AG08396 (cell line): ENCODE measurements around the gene PROM2.
A peak's percentile ranks its signal among the peaks of the same experiment; 100 is the strongest.

ENCODE experiments used
- DNase-seq: peaks from one replicate; pipeline ENCODE4 v3.0.0; 2012; ENCODE audit warnings: low spot score, mixed read lengths

PROM2 gene

DNA sequence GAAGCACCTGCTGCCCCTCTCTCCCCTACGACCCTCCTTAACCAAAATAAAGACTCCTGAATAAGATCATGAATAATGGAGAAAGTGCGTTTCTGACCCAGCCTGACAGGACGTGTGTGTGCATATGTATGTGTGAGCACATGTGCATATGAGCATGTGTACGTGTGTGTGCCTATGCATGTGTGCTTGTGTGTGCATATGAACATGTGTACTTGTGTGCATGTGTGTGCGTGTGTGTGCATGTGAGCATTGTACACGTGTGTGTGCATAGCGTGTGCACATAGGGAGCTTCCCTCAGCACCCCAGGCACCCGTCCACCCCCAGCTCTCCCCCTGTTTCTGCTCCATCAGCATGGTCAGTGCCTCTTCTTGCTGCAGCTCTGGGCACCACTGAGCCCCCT lies 33.6 kb downstream of the PROM2 start:
- no peak for DNase-seq

DNA sequence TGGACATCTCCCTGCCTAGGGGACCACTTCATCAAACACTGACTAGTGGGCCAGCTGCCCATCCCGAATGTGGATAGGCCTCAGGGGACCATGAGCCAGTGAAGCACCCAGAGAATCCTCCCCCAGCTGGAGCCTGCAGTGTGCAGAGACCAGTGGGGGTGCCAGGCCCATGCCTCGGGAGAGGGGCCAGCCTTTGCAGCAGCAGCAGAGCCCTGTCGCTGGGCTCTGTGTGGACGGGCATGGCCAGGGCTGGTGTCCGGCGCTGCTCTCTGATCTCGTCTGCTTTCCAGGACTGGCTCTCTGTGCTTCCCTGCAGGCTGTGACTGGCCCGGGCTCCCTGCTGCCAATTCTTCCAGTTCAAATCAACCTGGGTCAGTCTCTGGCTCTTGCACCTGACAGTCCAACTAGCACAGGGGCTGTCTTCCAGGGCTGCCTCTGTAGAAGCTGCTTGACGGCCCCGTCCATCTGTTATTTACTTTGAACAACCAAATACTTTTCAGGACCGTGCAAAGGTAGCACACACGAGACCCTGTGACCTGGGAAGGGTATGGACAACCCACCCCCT lies 34.3 kb downstream of the PROM2 start:
- DNase-seq = no peak

DNA sequence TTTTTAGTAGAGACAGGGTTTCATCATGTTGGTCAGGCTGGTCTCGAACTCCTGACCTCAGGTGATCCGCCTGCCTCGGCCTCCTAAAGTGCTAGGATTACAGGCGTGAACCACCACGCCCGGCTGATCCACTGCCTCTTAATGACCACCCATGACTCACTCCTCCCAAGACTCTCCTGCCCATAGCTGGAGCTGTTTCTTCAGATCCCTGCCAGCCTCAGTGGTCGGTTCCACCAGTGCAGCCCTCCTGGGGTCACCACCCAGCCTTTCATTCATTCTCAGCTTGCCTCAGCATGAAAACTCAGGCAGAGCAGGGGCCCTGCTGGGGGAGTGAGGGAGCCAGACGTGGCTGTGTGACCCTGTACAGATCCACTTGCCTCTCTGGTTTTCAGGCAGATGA lies 35.4 kb downstream of the PROM2 start:
- DNase-seq = no peak

DNA sequence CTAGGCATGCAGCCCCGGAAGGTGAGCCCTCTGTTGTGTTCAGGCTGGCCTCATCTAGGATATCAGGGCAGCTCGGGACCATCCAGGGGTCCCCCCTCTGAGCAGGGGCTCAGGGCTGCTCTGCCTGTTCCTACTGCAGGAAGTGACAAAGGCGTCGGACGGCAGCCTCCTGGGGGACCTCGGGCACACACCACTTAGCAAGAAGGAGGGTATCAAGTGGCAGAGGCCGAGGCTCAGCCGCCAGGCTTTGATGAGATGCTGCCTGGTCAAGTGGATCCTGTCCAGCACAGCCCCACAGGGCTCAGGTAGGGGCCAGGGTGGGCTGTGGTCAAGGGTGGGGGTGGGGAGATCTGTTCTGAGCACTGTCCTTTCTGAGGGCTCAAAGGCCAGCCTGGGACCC lies 36.0 kb downstream of the PROM2 start:
- no peak for DNase-seq

DNA sequence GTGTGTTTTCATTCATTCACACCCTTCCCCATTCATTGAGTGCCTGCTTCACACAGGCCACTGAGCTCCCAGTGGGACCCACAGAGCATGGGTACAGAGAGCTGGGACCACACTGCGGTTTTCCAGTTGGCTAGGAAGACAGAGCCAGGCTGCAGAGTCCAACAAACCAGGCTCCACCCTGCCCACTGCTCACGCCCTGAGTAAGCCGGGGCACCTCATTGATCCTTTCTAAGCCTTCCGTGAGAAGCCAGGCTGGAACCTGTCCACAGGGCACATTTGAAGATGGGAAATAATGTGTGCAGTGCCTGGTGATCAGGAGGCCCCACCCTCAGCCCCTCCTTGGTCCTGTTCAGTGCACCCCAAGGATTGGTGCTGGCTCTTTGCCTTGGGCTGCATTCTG lies 36.4 kb downstream of the PROM2 start:
- DNase-seq = no peak

DNA sequence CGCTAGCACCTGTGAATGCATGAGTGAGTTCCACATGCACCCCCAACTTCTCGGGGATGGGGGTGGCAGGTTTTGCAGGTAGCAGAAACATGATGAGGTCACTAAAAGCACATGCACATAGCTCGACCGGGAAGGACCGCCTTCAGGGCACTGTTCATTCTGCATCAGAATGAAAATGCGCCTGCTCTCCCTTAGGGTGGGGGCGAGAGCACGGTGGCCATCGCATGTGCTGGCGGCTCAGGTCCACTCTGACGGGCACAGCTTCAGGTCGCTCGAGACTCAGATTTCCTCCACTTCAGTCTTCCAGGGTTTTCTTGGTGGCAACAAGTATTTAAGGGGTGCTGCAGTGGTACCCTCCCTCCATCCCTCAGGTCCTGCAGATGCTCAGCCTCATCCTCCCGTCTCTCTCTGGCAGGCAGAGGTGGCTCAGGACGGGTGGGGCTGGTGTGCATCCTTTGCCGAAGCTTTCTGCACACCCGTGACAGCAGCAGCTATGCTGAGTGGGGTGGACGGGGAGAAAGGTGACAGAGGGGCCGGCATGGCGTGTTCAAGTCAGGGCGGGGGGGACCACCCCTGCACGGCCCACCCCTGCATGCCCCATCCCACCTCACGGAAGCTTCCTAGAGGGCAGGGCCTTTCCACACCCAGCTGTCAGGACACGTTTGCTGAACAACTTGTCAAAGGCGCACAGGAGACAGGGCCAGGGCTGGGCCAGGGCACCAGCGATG lies 37.7 kb downstream of the PROM2 start:
- DNase-seq = no peak

DNA sequence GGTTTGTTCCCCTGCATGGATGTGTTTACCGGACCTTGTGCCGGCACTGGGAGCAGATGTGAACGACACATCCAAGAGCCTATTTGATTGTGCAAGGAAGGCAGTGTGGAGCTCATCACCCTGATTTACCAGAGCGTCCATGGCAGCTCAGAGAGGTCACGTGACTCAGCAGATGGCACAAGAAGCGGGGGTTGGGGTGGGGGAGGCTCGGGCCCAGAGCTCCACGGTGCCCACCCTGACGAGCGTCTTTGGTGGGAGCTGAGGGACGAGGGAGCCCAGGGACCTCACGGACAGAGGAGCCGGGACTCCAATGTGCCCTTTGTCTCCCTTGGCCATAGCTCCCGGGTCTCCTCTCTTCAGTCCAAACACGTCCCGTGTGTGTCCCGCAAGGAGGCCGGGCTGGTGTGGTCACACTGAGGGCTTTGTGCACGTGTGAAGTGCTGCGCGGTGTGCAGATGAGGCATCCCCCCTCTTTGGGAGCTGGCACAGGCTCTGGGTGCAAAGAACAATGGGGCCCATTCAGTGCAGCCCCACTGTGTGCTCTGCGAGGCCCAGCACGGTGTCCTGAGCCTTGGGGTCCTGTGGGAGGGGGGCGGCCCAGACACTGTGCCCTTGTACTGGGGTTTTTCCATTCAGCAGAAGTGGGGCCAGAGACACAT lies 38.4 kb downstream of the PROM2 start:
- no peak for DNase-seq

DNA sequence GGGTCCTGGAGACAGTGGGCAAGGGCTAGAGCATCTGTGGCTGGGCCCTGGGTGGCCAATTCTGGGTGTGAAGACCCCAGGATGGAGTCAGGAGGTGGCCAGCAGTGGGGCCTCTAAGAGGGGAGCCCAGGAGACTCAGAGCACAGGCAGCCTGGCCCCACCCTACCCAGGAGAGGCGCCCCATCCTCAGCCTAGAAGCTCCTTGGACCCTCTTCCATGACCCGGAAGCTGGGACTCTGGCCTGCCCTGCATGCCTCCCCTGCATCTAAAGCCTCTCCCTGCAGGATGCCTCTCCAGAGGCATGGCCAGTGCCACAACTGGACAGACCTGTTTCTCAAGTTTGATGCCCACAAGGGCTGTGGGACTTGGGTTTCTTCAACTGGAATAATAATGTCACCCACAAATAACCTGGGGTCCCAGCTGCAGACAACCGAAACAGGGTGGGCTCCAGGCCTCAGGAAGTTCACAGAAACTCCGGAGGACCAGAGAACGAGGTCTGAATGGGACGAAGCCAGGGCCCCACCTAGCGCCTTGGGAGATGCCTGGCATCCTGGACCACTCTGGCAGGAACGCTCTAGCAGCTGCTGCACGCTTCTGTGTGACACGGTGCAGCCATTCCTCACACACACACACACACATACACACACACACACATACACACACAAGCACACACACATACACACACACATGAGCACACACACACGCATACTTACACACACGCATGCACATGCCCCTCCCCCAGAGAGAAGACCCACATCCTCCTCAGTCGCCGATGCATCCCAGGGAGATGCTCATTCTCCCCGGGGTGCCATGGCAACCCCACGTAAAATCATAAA lies 39.3 kb downstream of the PROM2 start:
- no peak for DNase-seq

DNA sequence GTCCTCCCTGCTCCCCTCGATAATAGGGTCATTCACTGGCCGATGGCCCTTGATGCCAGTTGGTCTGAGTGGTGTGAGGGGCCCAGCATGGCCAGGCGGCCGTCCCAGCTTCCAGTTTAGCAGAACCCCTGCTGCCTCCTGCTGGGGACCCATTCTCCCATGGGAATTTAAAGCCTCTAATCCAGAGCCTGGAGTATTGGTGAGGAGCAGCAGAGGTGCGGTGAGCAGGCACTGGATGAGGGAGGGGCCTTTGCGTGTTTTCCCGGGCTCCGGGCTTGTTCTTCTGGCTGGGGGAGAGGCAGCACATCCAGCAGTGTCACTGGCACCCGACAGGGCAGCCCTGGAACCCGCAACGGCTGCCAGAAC lies 40.3 kb downstream of the PROM2 start:
- DNase-seq = no peak

DNA sequence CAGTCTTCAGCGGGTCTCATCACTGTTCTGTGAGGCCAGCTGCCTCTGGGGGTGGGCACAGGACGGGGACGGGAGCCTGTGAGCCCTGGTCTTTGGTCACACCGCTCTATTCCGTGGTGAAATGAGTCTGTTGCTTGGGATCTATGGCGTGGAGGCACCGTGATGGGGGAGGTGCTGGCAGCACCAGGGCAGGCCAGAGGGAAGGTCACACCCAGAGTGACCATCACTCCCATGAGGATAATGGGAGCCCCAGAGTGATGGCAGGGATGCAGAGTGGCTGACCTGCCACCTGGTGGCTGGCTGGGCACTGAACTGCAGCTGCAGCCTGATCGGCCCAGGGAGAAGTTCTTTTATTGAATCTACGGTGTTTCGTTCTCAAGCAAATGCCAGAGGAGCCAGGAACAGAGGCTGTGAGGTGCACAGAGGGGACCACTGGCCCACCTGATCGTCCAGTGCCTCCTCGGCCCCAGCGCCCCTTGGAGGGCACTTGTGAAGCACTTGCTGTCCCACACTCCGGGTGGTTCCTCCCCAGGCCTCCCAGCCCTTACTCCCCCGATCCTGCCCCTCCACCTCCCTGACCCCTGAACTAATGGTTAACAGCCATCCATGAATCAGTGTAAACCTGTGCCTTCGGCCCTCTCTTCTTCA lies 40.8 kb downstream of the PROM2 start:
- peak; percentile 73 for DNase-seq

DNA sequence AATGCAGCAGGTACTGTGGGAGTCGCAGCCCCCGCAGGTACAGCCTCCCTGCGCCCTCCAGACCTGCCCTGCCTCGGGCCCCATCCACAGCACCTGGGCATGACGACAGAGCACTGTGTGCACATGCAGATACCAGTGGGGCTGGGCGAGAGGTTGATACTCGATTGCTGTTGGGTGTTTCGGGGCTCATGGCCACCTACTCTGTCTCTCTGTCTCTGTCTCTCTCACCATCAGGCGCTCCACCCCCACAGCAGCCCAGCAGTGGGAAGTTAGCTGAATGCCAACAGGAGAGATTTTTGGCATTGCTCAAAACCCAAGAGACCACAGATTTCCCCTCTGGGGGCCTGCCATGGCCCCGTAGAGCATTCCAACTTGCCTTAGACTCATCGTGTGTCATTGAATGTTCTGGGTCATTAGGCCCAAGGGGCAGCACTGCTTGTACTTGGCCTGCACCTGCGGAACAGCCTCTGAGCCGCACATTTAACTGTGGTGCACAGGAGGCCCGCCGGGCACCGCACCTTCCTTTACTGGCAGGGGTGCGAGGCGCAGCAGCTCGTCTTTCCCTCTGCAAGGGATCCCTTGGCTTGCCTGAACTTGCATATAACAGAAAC lies 41.7 kb downstream of the PROM2 start:
- peak; percentile 46 for DNase-seq

DNA sequence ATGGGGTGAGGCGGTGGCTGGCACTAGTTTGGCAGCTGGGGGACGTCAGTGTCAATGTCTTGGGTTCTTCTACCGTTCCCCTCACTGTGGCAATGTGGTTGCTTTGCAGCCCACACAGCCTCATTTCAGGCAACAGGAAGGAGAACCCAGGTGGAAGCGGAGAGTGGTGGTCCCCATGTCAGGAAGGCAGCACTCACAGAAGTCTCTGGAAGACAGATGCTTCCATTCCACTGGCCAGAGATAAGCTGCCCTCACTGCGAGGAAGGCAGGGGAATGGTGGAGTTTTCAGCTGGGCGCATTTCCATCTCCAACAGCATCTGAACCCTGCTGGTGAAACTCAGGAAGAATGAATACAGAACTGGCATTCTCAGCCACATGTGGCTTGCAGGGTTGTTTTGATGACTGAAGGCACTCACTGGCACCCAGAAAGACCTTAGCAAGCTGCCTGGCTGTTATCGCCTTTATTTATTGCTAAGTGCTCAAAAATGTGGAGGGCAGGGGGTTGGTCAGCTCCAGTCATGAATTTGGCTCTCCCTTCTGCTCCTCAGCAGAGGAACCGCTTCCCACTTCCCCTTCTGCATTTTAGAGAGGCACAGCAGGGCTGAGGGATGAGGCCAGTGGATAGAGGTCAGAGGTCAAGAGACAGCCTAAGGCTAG lies 42.3 kb downstream of the PROM2 start:
- peak; percentile 63 for DNase-seq

DNA sequence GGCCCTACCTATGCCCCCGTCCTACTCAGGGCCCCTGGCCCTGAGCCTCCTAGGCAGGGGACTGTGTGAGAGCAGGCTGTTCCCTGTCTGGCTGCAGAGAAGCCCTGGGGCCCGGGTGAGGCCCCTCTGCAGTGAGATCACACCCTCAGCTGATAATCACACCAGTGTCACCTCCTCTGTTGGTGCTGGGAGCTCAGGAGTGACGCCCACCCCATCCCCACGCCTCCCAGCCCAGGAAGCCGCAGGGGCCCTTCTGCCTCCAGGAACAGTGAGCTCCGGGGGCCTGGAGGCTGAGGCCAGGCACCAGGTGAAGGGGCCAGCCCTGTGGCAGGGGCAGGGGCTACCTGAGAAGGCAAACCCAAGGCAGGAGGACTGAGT lies 42.9 kb downstream of the PROM2 start:
- DNase-seq = no peak

DNA sequence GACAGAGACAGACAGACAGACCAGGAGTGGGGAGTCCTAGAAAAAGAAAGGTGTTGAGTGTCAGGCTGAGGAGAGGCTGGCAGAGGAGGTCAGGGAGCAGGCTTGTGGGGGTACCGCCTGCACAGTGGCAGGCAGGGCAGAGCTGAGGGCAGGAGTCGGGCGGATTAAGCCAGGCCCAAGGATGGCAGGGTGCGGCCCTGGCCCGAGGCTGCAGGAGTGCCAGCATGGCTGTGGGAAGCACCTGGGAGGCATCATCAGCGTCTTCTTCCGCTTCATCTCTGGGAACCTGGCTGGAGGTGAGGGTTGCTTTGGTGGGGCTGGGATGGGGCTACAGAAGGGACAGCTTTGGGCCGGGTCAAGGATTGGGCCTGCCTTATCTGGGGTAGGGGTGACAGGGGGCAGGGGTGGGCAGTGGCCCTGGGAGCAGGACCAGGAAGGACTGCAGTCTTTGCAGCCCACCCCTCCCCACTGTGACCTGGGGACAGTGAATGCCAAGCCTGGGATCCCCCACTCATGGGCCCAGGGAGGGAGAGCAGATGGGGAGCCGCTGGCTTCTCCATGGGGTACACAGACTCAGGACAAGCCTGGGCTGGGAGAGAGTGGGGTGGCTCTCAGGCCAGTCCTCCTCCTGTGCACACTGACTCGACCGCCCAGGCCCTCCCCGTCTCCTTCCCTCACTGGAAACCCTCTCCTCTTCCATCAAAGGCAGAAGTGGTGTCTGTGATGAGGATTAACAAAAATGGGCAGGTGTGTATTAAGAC lies 43.6 kb downstream of the PROM2 start:
- DNase-seq = no peak

DNA sequence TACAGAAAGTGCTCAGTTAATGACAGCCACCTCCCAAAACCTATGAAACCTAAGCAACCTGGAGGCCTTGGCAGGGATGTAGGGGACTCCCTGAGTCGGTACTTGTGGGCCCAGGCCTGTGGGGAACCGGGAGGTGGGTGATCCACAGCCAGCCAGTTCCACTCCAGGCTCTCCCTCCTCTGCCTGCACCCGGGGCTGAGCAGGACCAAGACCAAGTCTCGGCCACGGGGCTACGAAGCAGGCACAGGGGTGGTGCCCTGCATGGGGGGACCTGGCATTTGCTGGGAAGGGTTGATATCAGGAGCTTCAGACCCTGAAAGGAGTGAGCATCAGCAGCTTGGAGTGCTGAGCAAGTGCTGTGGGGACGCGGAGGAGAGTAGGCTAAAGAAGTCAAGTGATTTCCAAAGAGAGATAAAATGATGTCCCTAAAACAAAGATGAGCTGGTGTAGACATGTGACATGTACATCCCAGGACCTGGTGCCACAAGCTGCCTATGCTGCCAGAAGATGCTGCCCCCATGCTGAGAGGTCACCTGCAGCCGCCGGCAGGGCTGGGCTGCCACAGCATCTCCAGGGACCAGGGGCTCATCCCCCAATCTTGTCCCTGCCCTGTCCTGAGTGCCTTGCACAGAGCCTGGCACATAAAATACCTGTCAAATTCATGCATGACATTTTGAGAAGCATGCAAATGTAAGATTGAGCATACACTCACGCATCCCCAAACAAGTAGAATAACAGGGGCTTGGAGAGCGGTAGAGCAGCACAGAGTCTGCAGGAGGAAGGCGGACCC lies 44.4 kb downstream of the PROM2 start:
- DNase-seq = no peak

DNA sequence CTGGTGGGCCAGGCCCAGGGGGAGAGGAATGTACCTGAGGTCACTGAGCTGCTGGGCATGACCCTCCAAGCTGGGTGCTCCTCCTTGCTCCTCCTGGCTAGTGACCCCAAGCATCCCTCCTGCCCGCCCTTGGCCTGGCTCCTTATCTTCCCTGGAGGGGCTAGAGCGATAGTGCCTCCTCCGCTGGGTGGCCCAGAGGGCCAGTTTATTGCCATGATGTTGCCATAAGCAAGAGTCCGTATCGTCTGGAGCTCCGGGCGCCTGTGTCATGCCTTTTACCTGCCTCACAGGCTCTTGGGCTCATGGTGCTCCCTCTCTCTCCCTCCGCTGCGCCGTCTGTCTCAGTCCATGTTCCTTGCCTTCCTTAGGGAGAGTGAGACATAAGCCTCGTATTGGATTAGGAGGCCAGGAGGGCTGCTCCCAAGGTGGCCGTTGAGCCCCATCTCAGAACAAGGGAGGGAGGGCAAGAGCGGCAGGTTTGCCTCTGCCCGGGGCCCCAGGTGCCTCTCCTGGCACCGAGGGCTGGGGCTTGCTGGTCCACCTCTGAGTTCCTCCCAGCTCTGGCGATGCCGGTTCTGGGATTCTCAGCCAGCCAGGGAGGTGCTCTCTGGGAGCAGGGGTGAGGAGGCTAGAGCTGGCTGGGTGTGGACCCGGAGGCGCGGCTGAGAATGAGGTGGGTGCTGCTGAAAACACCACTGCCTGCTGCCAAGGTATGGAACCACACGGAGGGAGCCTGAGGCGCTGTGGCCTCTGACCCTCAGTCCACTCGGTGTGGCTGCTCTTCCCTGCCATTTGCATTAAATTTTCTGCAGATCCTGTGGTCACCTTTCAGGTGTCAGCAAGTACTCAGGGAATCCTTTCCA lies 45.5 kb downstream of the PROM2 start:
- DNase-seq = no peak

DNA sequence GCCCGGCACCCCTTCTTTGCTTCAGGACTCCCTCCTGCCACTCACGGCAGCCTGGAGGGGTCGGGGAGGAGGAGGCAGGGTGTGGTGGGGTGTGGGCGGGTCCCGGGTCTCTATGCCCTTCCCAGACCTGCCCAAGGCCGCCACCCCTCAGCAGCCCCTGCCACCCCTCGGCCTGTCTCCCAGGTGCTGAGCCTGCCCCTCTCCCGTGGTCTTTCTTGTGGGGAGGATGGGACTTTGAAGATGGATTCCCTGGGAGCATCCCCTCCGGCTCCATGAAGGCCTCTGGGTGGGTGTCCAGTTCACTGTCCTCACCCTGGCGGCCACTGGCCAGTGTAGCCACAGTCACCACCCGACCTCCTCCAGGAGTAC lies 46.1 kb downstream of the PROM2 start:
- no peak for DNase-seq

DNA sequence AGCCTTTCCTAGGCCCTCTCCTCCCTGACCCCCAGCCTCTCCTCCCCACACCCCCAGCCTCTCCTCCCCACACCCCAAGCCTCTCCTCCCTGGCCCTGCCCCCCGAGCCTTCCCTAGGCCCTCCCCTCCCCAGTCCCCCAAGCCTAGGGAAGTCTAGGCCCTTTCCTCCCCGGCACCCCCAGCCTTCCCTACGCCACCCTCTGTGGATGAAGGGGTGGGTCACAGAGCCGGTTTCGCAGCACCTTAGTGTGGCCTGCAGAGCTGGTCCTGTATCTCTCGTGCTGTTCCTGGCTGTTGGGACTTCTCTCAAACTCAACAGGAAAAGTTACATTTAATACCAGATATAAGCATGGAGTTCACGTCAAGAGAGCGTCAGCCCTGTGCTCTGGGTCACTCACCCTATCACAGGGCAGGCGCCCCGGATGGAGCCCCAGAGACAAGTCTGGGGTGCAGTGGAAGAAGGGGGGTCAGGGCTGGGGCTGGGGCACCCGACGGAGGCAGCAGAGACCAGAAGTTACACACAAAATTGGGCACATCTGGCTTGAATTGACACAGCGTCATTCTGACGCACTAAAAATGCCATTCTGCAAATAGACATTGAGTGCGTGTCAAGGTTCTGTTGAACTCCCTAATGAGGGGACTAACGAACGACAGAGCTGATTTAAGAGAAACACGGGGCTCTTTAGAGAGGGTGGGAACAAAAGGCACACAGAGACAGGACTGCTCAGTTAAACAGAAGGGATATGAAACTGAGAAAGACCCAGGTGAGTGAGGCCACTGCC lies 46.9 kb downstream of the PROM2 start:
- no peak for DNase-seq
